ENCODE data around the gene RNF10.

DNA sequence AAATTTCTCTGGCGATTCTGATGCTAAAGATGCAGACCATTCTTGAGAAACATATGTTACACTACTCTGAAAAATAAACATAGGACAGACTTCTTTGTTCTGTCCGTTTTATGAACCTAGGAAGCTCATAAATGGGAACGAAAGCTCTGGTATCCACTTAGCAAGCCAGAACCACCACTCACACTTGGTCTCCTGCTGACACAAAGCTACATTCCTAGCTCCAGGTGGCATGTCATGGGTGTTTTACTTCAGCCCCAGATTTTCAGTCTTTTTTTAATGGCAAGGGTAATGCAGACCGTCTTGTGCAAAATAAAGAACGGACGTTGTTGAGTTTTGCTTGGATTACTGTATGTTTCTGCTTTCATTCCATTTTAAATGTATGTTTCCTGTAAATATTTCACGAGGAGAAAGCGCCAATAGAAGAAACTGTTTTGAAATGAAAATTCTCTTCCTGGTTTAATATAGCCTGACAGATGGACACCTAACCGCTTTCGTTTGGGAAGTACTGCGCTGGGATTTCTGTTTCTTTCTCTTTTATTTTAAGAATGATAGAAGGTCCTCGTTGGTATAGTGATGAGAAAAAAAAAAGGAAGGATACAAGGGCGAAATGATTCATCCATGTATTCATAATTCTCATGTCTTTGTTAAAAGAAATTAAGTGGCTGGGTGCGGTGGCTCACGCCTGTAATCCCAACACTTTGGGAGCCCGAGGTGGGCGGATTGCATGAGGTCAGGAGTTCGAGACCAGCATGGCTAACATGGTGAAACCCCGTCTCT is 4.3 kb upstream of the RNF10 start:
- TF ChIP-seq, protein P1, sequence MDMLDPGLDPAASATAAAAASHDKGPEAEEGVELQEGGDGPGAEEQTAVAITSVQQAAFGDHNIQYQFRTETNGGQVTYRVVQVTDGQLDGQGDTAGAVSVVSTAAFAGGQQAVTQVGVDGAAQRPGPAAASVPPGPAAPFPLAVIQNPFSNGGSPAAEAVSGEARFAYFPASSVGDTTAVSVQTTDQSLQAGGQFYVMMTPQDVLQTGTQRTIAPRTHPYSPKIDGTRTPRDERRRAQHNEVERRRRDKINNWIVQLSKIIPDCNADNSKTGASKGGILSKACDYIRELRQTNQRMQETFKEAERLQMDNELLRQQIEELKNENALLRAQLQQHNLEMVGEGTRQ (IDR thresholded peaks at IDR 0.05; ENCODE audit: borderline replicate concordance, low read depth, low read length) = no peak
- TF ChIP-seq, protein P2, sequence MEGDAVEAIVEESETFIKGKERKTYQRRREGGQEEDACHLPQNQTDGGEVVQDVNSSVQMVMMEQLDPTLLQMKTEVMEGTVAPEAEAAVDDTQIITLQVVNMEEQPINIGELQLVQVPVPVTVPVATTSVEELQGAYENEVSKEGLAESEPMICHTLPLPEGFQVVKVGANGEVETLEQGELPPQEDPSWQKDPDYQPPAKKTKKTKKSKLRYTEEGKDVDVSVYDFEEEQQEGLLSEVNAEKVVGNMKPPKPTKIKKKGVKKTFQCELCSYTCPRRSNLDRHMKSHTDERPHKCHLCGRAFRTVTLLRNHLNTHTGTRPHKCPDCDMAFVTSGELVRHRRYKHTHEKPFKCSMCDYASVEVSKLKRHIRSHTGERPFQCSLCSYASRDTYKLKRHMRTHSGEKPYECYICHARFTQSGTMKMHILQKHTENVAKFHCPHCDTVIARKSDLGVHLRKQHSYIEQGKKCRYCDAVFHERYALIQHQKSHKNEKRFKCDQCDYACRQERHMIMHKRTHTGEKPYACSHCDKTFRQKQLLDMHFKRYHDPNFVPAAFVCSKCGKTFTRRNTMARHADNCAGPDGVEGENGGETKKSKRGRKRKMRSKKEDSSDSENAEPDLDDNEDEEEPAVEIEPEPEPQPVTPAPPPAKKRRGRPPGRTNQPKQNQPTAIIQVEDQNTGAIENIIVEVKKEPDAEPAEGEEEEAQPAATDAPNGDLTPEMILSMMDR (IDR thresholded peaks at IDR 0.05) = no peak

All from SK-N-SH (cell line).